HFFc6 (cell line): ENCODE data around the gene IFNLR1. TPM values are rescaled to one million over a fixed set of nuclear protein-coding genes. Genes with fewer than 3 reads are reported as not detected.

ENCODE experiments used
- DNase-seq: peaks from one replicate; pipeline ENCODE4 v3.0.0-alpha.2; 2018
- H3K27ac Mint-ChIP-seq: 2 replicates; pipeline ENCODE4 v1.8.0; 2020; ENCODE audit warnings: mild to moderate bottlenecking, mixed read lengths
- H3K27me3 Mint-ChIP-seq: 2 replicates; pipeline ENCODE4 v1.8.0; 2021; ENCODE audit warnings: mild to moderate bottlenecking, moderate library complexity, mixed read lengths; ENCODE audit not compliant: insufficient read depth
- H3K36me3 Mint-ChIP-seq: 2 replicates; pipeline ENCODE4 v1.8.0; 2021; ENCODE audit warnings: low read depth, mixed read lengths
- H3K4me1 Mint-ChIP-seq: 2 replicates; pipeline ENCODE4 v1.8.0; 2020; ENCODE audit warnings: low read depth, mixed read lengths
- H3K4me3 Mint-ChIP-seq: 2 replicates; pipeline ENCODE4 v1.8.0; 2020; ENCODE audit warnings: mild to moderate bottlenecking, moderate library complexity, mixed read lengths
- H3K9me3 Mint-ChIP-seq: 2 replicates; pipeline ENCODE4 v1.8.0; 2020; ENCODE audit warnings: mild to moderate bottlenecking, mixed read lengths
- total RNA-seq, 6 experiments: library from RNA; stranded (reverse); fragmentation: NEBNext Ultra II Directional; extraction: Animal tissue kit (Norgen Biotek cat#: 25700); gene quantifications; 2 replicates in 1 of 6; 3 replicates in 5 of 6; pipeline ENCODE4 v1.2.3, GENCODE V29; 2021
- TF ChIP-seq, protein P1 (sequence below): fragments of 200-600 bp; sonication (generic); IDR thresholded peaks from 2 replicates; pipeline ENCODE4 v1.5.0; 2021; ENCODE audit warnings: antibody characterized with exemption, mild to moderate bottlenecking

Gene IFNLR1
- total RNA-seq, 6 experiments from 2014 or later, result not detected

DNA sequence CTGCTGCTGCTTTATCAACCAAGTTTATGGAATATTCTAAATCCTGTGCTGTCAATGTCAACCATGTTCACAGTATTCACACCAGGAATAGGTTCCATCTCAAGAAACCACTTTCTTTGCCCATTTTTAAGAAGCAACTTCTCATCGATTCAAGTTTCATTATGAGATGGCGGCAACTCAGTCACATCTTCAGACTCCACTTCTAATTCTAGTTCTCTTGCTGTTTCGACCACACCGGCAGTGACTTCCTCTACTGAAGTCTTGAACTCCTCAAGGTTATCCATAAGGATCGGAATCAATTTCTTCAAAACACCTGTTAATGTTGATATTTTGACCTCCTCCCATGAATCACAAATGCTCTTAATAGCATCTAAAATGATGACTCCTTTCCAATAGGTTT lies 39.7 kb upstream of the IFNLR1 start:
- TF ChIP-seq, protein P1, sequence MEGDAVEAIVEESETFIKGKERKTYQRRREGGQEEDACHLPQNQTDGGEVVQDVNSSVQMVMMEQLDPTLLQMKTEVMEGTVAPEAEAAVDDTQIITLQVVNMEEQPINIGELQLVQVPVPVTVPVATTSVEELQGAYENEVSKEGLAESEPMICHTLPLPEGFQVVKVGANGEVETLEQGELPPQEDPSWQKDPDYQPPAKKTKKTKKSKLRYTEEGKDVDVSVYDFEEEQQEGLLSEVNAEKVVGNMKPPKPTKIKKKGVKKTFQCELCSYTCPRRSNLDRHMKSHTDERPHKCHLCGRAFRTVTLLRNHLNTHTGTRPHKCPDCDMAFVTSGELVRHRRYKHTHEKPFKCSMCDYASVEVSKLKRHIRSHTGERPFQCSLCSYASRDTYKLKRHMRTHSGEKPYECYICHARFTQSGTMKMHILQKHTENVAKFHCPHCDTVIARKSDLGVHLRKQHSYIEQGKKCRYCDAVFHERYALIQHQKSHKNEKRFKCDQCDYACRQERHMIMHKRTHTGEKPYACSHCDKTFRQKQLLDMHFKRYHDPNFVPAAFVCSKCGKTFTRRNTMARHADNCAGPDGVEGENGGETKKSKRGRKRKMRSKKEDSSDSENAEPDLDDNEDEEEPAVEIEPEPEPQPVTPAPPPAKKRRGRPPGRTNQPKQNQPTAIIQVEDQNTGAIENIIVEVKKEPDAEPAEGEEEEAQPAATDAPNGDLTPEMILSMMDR, result no peak
- no peaks in the 10 kb centered on the region for H3K9me3 Mint-ChIP-seq

GRCh38 chr1:24224761-24225160 lies 37.7 kb upstream of the IFNLR1 start:
- DNase-seq, result no peak
- peaks cover 59% of the 10 kb centered on the region for H3K27me3 Mint-ChIP-seq
- H3K36me3 Mint-ChIP-seq, result no peaks in the 10 kb centered on the region
- H3K9me3 Mint-ChIP-seq, result no peaks in the 10 kb centered on the region
- no peak overlapping the region for H3K27ac Mint-ChIP-seq
- TF ChIP-seq, protein P1, result no peak
- no peaks in the 10 kb centered on the region for H3K4me1 Mint-ChIP-seq
- H3K4me3 Mint-ChIP-seq, result no peak overlapping the region

More for the DNA sequence above, 39.7 kb upstream of the IFNLR1 start:
- H3K27me3 Mint-ChIP-seq, result peaks cover 47% of the 10 kb centered on the region
- H3K36me3 Mint-ChIP-seq, result no peaks in the 10 kb centered on the region
- H3K27ac Mint-ChIP-seq, result no peak overlapping the region
- H3K4me1 Mint-ChIP-seq, result no peaks in the 10 kb centered on the region
- no peak overlapping the region for H3K4me3 Mint-ChIP-seq
- DNase-seq, result no peak

DNA sequence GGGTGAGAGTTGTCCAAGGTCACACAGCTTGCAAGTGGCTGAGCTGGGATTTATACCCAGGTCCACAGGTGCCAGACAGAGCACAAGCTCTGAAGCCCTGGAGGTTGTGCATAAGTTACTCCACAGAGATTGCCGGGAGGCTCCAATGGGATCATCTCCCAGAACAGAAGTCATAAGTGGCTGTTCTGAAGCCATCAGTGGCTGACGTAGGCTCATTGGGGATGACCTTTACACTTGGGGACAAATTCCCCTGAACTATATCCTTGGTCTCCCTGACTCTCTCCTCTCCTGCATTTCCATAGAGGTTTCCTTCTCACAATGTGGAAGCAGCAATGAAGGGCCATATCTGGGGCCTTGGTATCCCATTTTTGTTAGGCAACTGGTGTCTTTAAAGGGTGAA lies 37.0 kb upstream of the IFNLR1 start:
- DNase-seq, result no peak
- peaks cover 64% of the 10 kb centered on the region for H3K27me3 Mint-ChIP-seq
- H3K9me3 Mint-ChIP-seq, result no peaks in the 10 kb centered on the region
- H3K27ac Mint-ChIP-seq, result no peak overlapping the region
- no peaks in the 10 kb centered on the region for H3K36me3 Mint-ChIP-seq
- TF ChIP-seq, protein P1, result no peak
- H3K4me1 Mint-ChIP-seq, result no peaks in the 10 kb centered on the region
- H3K4me3 Mint-ChIP-seq, result no peak overlapping the region

DNA sequence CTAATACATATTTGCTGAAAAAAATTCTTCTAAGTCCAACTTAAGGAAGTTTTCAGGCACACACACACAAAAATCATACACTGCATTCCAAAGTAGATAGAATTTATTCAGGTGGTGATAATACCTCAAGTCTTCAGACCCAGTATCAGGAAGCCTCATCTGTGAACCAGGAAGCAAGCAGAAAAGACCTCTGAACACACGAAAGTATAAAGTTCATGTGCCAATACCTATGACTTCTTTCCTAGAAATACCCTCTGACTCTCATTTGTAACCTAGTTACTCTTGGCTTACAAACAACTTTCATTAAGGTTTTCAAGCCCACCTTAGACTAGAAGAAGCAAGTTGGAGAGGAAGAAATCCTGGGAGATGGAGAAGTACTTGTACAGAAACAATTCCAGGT lies 35.7 kb upstream of the IFNLR1 start:
- Mint-ChIP-seq H3K4me1 (no peaks in the 10 kb centered on the region), H3K27me3 (peaks cover 60% of the 10 kb centered on the region), H3K4me3 (no peak overlapping the region)

GRCh38 chr1:24222008-24222605 lies 35.0 kb upstream of the IFNLR1 start:
- Mint-ChIP-seq H3K4me3 (no peak overlapping the region), H3K9me3 (no peaks in the 10 kb centered on the region), H3K4me1 (no peaks in the 10 kb centered on the region), H3K27me3 (peaks cover 63% of the 10 kb centered on the region), H3K36me3 (no peaks in the 10 kb centered on the region), H3K27ac (no peak overlapping the region)
- TF ChIP-seq, protein P1, result no peak
- no peak for DNase-seq

More for the DNA sequence above, 35.7 kb upstream of the IFNLR1 start:
- TF ChIP-seq, protein P1, result no peak
- no peak for DNase-seq
- H3K27ac Mint-ChIP-seq, result no peak overlapping the region
- H3K9me3 Mint-ChIP-seq, result no peaks in the 10 kb centered on the region
- H3K36me3 Mint-ChIP-seq, result no peaks in the 10 kb centered on the region
